NCI-H510A treated with DMSO at 0.1 percent for 48 hours (cell line): ENCODE data around the gene GMFB.
"Not testable (repeated sequence)": the region's sequence is repeated elsewhere in the genome, so short reads cannot be mapped to it uniquely, and the experiment has no call there.

Experiments used
- DNase-seq: peaks from one replicate; lab custom pipeline; 2025; lab: John Stamatoyannopoulos, UW

Gene GMFB

DNA sequence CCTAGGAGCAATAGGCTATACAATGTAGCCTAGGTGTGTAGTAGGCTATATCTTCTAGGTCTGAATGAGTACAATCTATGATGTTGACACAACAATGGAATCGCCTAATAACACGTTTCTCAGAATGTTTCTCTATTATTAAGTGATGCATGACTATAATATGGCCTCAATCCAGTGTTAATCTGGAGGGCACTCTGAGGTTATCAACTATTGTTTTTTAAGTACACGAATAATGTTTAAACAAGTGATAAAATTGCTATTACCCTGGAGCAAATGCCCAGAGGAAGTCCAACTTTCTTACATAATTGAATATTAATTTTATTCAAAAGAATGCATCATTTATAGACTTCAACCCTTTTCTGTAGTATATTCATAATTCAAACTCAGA lies 31.2 kb downstream of the GMFB start:
- no peak for DNase-seq

DNA sequence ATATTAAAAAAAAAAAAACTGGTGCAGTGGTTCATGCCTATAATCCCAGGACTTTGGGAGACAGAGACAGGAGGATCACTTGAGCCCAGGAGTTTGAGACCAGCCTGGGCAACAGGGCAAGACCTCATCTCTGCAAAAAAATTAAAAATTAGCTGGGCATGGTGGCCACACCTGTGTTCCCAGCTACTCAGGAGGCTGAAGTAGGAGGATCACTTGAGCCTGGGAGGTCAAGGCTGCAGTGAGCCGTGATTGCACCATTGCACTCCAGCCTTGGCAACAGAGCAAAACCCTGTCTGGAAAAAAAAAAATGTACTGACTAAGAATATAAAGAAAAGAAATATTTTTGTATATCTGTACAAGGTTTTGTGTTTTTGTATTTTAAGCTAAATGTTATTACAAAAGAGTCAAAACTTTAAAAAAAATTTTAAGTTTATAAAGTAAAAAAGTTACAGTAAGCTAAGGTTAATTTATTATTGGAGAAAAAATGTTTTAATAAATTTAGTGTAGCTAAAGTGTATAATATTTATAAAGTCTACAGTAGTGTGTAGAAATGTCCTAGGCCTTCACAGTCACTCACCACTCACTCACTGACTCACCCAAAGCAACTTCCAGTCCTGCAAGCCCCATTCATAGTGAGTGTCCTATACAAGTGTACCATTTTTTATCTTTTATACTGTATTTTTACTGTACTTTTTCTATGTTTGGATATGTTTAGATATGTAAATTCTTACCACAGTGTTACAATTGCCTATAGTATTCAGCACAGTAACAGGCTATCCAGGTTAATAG lies 31.8 kb downstream of the GMFB start:
- not testable (repeated sequence) for DNase-seq

DNA sequence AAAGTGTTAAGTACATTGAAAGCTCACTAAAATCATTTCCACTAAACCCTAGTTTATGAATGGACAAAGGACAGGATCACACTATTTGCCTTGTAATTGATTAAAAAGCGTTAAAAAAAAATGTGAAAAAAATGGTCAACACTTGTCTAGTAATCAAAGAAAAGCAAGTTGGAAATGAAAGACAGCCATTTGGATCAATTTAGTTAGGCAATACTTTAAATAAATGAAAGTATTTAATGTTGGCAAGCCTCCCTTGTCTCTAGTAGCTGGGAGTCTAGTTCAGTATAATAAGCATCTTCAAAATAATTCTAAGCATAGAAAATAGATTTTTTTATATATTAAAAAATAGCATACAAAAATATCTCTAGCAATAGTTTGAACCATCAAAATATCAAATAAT lies 33.4 kb downstream of the GMFB start:
- DNase-seq, result no peak

DNA sequence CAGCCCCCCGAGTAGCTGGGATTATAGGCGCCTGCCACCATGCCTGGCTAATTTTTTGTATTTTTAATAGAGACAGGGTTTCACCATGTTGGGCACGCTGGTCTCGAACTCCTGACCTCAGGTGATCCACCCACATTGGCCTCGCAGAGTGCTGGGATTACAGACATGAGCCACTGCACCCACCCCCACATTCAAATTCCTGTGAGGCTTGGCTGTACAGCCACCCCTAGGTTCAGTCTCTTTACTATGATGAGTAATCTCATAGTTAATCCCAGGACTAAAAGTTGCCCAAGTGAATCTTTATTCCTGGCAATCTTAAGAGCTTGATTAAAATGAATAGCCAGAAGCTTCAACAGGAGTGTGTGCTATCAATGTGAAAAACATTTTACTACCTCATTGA lies 34.8 kb downstream of the GMFB start:
- DNase-seq, result not testable (repeated sequence)

DNA sequence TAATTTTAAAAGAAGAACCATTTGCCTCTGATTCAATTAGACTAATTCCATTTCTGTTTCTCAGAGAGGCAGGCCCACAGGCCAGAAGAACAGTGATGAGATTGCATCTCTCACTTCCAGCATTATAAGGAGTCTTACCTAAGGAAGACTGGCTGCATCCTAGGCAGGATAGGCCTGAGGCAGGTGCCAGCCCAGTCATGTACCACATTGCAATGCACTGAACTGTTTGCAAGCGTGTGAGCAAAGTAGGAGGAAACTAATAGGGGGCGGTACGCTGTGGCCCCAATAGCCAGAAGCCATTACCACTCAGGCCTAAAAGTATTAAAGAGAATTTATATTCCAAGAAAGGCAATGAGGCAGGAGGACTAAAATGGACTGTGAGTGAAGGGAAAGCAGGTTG lies 35.5 kb downstream of the GMFB start:
- no peak for DNase-seq

DNA sequence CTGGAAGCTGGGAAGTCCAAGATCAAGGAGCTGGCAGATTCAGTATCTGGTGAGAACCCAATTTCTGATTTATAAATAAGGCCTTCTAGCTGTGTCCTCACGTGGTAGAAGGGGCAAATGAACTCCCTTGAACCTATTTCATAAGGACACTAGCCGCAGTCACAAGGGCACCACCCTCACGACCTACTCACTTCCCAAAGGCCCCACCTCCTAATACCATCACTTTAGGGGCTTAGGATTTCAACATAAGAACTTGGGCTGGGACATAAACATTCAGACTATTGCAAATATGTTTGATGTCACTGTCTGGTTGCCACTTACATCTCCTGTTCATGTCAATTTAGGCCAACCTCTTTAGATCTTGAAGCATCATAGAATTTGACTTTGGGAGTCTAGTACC lies 36.8 kb downstream of the GMFB start:
- DNase-seq, result no peak

DNA sequence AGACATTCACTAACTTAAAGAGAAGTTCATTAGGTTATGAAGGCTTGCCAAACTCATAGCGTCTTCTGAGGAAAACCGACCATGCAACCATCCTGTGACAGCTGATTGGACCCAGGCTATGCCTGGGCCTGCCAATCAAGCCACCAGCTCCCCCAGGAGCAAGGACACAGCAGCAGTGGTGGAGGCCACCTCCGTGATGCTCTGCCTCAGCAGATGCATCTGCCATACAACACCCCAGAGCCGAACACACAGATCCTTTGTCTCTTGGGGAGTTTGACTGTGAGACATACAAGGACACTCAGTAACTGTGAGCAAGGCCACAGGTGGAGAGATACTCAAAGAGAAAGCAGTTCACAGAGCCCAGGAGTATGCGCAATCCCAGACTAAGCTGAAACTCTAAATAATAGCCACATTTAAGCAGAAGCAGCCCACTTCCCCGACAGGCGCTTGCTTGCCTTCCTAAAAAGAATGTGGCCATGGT lies 37.6 kb downstream of the GMFB start:
- no peak for DNase-seq

DNA sequence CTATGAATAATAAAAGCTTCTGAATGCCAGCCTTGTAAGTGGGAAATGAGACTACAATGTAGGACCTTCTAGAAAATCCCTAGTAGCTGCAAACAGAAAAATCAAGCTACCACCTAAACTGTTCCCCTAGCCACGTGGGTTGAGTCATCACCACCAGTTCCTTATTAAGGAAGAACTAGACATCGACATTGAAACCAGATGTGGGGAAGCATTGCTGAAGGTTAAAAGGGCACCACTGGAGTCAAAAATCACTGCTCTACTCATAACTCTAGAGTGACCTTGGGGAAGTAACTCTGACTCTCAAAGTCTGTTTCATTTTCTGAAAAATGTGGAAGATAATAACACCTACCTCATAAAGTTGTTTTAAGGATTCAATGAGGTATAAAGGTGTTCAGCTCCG lies 38.2 kb downstream of the GMFB start:
- DNase-seq, result no peak

DNA sequence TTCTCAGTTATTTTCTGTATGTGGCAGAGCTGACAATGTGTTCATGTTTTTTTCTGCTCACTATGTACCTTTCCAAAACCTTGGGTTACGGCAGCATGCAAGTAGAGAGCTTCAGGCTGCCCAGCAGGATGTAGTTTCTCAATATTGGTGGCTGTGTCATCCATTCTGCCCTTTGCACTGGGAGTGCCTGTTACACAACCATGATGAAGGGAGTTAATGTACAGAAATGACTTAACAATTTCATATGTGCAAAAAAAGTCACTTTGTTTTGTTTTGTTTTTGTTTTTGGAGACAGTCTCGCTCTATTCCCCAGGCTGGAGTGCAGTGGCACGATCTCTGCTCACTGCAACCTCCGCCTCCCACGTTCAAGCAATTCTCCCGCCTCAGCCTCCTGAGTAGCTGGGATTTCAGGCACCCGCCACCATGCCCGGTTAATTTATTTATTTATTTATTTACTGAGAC lies 41.5 kb downstream of the GMFB start:
- DNase-seq, result no peak

DNA sequence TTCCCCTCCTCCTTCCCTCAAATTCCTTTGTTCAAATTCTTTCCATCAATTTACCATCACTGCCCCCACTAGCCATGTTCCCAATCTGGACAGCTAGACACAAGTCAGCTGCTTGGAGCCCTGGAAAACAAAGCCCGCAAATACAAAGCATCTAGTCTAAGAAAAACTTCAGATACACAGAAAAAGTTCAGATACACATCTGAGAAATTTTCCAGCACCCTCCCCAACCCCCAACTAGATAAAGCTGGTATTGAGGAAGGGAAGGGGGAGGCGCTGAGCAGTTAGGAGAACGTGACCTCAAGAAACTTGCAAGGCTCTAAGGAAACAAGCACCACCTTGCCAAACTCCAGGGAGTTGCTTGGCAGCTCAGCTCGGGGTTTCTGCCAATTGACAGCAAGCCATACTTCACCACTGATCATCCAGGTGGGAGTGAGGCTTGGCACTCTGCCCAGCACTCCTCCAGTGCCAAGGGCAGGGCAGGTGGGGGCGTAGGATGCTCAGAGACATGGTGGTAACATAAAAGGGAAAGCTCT lies 42.6 kb downstream of the GMFB start:
- DNase-seq, result peak; percentile 46

DNA sequence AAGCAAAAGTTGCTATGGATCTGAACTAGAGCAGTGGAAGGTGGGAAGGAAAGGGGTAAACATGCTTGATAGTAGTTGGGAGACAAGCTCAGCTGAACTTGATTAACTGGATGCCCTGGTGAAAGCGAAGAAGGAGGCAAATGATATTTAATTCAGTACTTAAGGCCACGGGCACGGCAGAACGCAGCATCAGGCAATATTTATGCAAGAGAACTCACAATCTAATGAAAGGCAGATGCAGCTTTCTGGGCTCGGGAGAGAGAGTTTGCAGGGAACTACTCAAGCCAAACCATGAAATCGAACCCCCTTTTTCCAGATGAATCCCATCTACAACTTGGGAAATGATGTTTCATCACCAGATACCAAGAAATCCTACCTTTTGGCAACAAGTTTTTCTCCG lies 44.1 kb downstream of the GMFB start:
- no peak for DNase-seq

DNA sequence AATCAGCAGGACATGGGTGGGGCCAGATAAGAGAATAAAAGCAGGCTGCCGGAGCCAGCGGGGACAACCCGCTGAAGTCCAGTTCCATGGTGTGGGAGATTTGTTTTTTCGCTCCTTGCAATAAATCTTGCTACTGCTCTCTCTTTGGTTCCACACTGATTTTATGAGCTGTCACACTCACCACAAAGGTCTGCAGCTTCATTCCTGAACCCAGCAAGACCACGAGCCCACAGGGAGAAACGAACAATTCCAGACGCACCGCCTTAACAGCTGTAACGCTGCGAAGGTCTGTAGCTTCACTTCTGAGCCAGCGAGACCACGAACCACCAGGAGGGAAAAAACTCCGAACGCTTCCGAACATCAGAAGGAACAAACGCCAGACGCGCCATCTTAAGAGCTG lies 44.8 kb downstream of the GMFB start:
- DNase-seq, result no peak

DNA sequence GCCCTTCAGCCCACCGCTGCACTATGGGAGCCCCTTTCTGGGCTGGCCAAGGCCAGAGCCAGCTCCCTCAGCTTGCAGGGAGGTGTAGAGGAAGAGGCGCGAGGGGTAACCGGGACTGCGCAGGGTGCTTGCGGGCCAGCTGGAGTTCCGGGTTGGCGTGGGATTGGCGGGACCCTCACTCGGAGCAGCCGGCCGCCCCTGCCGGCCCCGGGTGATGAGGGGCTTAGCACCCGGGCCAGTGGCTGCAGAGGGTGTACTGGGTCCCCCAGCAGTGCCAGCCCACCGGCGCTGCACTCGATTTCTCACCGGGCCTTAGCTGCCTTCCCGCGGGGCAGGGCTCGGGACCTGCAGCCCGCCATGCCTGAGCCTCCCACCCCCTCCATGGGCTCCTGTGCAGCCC lies 45.8 kb downstream of the GMFB start:
- DNase-seq, result not testable (repeated sequence)

DNA sequence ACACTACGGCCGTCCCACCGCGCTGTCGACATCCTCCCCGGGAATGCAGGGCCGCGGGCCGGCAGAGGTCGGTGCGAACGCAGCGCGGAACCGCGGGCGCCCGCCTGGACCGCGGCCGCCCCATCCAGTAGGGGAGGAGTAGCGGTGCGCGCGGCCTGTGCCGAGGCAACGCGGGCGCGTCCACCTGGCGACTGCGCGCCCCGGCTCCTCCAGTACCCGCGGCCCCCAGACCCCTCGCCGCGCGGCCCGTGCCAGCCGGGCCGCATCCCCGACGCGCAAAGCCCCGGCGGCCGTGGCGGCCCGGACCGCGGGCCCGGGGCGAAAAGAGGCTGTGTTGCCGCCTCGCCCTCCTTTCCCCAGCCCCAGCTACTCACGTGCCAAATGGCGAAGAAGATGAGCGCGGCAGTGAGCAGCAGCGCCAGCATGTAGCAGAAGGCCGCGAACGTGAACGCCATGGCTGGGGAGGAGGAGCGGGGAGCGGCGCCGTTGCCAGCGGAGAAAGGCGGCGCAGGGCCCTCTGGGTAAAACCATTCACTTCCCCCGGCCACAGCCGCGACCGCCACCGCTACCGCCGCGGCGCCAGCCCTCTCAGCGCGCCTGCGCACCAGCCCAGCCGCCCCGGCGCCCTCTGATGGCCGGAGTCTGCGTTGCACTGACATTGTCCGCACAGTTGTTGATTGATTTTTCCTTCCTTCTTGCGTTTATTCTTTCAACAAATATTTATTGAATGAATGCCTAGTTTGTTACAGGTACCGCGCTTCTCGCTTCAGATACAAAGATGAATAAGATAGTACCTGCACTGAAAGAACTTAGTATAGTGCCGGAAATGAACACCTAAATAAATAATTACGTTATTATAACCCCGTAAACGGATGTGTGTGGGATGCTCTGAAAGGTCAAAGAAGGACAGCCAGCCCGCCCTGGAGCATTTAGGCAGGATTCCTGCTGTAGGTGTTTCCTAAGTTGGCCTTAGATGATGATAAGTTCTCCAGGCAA lies 47.6 kb downstream of the GMFB start, which contains the start of gene CNIH1:
Gene CNIH1, minus strand, starts transcription at position 502 of the 996 bp plus-strand sequence. Its CDS starts 47 bp downstream, at position 455.
- peak; percentile 93 for DNase-seq

DNA sequence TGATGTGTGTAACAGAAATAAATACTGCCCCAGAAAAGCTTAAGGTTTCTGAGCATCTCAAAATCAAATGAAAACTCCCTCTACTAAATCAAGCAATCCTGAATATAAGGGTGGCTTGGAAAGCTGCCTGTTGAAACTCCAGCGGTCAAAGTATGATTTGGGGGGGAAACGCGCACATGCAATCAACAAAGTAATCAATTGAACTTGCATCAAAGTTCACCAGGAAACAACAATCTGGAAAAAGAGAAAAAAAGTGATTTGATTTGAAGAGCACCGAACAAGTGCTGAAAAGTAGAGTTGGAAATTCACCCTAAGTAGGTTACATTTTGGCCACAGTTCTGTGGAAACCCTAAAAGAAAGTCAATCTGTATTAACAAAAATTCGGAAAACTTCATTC lies 48.3 kb downstream of the GMFB start:
- no peak for DNase-seq

DNA sequence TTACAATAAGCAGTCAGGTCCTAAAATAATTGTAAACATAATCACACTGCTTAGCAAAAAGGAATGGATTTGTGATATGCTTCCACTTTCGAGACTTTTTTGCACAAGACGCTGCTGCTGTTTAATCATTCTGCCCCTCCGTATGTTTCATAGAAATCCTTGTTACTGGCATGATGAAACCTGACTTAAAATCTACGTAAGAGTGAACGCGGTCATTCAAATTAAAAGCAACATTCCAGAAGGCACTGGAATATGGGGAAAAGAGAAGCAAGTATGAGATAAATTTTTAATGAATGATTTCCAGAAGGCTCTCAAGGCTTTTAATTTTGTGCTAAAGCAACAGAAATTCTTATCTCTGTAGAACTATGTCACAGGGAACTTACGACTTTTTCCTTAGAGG lies 48.7 kb downstream of the GMFB start:
- DNase-seq, result no peak

DNA sequence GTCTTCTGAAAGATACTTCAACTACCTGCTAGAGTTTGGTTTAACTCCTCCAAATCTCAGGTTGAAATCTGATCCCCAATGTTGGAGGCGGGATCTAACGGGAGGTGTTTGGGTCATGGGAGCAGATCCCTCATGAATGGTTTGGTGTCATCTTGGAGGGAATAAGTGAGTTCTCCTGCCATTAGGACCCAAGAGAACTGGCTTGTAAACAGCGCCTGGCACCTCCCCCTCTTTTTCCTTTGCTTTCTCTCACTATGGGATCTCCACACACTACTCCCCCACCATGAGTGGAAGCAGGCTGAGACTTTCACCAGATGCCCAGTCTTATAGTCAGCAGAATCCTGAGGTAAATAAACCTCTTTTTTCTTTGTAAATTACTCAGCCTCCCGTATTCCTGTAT lies 50.1 kb downstream of the GMFB start:
- DNase-seq, result no peak

DNA sequence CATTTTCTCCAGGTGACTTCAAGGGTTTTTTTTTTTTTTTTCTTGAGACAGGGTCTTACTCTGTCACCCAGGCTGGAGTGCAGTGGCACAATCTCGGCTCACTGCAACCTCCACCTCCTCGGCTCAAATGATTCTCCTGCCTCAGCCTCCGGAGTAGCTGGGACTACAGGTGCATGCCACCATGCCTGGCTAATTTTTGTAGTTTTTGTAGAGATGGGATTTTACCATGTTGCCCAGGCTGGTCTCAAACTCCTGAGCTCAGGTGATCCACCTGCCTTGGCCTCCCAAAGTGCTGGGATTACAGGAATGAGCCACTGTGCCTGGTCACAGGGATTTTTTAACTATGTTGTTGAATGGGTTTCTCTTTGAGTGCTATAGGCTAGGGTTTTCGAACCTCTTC lies 50.8 kb downstream of the GMFB start:
- not testable (repeated sequence) for DNase-seq

DNA sequence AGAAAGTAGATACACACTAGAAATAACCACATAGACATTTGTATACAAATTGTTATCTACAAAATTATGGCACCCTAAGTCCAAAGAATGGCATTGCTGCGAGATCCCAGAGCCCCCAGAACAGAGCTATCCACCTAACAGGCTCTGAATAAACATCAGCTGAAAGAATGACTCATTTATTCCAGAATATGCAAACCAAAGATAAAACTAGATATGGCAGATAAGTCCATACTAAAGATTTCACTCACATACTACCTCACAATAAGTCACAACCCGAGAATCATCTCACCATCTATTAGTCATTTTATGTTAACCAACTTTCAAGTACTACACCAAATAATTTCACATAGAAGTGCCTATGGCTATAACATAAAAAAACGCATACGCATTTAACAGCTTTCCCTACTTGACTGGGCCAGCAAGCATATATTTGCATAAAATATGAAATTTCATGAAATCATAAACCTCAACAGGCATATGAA lies 53.2 kb downstream of the GMFB start:
- DNase-seq, result no peak

DNA sequence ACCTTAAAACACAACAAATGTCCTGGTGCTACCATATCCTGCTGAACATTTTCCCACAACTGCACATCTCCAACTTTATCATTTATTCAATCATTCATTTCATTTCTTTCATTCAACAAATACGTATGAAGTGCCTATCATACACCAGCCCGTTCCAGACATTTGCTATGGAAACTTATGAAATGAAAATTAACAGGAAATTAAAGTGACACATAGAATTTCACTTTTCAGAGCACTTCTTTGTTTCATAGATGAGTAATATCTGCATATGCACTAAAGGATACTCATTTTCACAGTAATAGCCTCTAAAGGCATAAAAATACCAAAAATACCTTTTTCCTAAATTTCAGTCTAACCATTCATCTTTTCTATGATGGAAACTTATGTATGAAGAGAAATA lies 60.3 kb downstream of the GMFB start:
- no peak for DNase-seq

DNA sequence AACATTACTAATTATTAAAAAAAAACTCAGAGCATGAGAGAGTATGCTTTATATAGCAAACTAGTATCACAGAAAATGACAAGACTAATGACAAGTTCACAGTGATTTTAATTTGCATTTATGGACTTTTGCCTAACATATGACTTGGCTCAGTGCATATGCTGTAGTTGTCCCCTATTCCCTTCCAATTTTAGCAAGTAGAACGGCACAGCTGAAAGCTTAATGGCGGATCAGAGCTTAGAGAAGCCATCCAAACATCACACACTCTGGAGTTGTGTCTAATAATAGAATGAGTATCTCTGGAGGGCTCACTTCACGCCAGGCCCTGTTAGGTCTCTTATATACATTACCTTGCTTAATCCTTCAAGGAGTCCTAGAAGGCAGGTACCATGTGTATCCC lies 60.9 kb downstream of the GMFB start:
- DNase-seq, result no peak

DNA sequence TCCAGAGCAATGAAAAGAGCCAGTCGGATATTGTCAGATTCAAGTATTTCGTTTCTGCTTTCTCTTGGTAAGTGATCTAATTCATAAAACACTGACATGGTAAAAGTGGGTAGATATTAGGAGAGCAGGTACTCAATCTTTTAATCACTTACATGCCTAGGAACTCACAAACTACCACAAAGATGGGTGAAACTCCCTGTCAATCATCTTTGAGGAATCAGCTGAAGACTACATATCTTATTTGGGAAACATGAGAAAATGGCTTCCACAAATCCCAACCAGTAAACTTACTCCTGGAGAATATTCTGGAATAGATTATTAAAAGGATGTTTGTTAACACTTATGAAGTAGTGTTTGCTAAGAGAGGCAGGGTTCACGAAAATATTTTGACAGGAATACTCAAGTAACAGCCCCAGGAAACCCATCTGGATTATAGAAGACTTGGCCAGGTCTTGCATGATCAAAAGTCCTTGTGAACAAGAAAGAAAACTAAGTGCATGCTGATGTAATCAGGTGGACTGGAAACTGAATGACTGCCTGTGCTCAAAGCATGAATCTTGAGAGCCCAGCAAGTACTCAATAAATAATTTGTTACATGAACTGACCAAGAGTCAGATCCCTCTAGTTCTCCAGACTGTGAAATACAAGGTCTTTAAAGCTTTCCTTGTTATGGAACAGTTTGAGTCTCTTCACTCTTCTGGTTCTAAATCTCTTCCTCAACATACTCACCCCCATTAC lies 63.1 kb downstream of the GMFB start:
- no peak for DNase-seq
